ENCODE data around the gene CORIN. TPM values are rescaled to one million over a fixed set of nuclear protein-coding genes. Genes with fewer than 3 reads are reported as not detected.
"Not testable (repeated sequence)": the region's sequence is repeated elsewhere in the genome, so short reads cannot be mapped to it uniquely, and the experiment has no call there.

The CORIN gene
- total RNA-seq, 1 donor from 2014 or later = 6.6 TPM

GRCh38 chr4:47721892-47722575 lies 115.8 kb downstream of the CORIN start:
- no peak for DNase-seq (ENCODE audit: low spot score)

- DNase-seq (ENCODE audit: low spot score) = no peak
Measured at GRCh38 chr4:47721485-47721884, 116.4 kb downstream of the CORIN start.

GRCh38 chr4:47720787-47721186 lies 117.1 kb downstream of the CORIN start:
- DNase-seq (ENCODE audit: low spot score) = no peak

- DNase-seq (ENCODE audit: low spot score) = no peak
Measured at GRCh38 chr4:47719576-47719975, 118.3 kb downstream of the CORIN start.

- DNase-seq (ENCODE audit: low spot score) = no peak
Measured at GRCh38 chr4:47718696-47719095, 119.2 kb downstream of the CORIN start.

- no peak for DNase-seq (ENCODE audit: low spot score)
Measured at GRCh38 chr4:47717188-47717587, 120.7 kb downstream of the CORIN start.

- no peak for DNase-seq (ENCODE audit: low spot score)
Measured at GRCh38 chr4:47715716-47716416, 122.0 kb downstream of the CORIN start.

- DNase-seq (ENCODE audit: low spot score) = no peak
Measured at GRCh38 chr4:47714269-47714668, 123.6 kb downstream of the CORIN start.

- no peak for DNase-seq (ENCODE audit: low spot score)
Measured at GRCh38 chr4:47713129-47713834, 124.6 kb downstream of the CORIN start.

GRCh38 chr4:47711646-47712045 lies 126.2 kb downstream of the CORIN start:
- DNase-seq (ENCODE audit: low spot score) = no peak

GRCh38 chr4:47711183-47711582 lies 126.7 kb downstream of the CORIN start:
- DNase-seq (ENCODE audit: low spot score) = no peak

GRCh38 chr4:47706352-47706751 lies 131.5 kb downstream of the CORIN start:
- DNase-seq (ENCODE audit: low spot score) = not testable (repeated sequence)

- no peak for DNase-seq (ENCODE audit: low spot score)
Measured at GRCh38 chr4:47705326-47705981, 132.4 kb downstream of the CORIN start.

GRCh38 chr4:47704693-47705325 lies 133.1 kb downstream of the CORIN start:
- peak; percentile 25 for DNase-seq (ENCODE audit: low spot score)

GRCh38 chr4:47703956-47704355 lies 133.9 kb downstream of the CORIN start:
- DNase-seq (ENCODE audit: low spot score) = no peak

- DNase-seq (ENCODE audit: low spot score) = no peak
Measured at GRCh38 chr4:47703008-47703407, 134.9 kb downstream of the CORIN start.

- no peak for DNase-seq (ENCODE audit: low spot score)
Measured at GRCh38 chr4:47701286-47701685, 136.6 kb downstream of the CORIN start.

- DNase-seq (ENCODE audit: low spot score) = no peak
Measured at GRCh38 chr4:47698837-47699236, 139.0 kb downstream of the CORIN start.

GRCh38 chr4:47696823-47697222 lies 141.0 kb downstream of the CORIN start:
- no peak for DNase-seq (ENCODE audit: low spot score)

- no peak for DNase-seq (ENCODE audit: low spot score)
Measured at GRCh38 chr4:47695260-47695659, 142.6 kb downstream of the CORIN start.

- DNase-seq (ENCODE audit: low spot score) = no peak
Measured at GRCh38 chr4:47694322-47694721, 143.5 kb downstream of the CORIN start.

GRCh38 chr4:47692691-47693090 lies 145.2 kb downstream of the CORIN start:
- DNase-seq (ENCODE audit: low spot score) = no peak
